NB4 (cell line): Measurements from ENCODE around the gene EMP3.

Experiments
- CTCF ChIP-seq: IDR thresholded peaks from one replicate; pipeline ENCODE4 v1.5.1; 2012; ENCODE audit warnings: low read depth, low read length
- MAX ChIP-seq: IDR thresholded peaks from 2 replicates; pipeline ENCODE4 v1.6.1; 2011; ENCODE audit warnings: low read depth, low read length
- MYC ChIP-seq: IDR thresholded peaks from 2 replicates; pipeline ENCODE4 v1.6.1; 2011; ENCODE audit warnings: low read depth, low read length
- POLR2A ChIP-seq: IDR thresholded peaks from 2 replicates; pipeline ENCODE4 v1.6.1; 2011; ENCODE audit warnings: mild to moderate bottlenecking; ENCODE audit not compliant: insufficient read length; ENCODE audit errors: extremely low read depth

GRCh38 chr19:48332662-48333466 lies 7.5 kb downstream of the EMP3 start:
- TF ChIP-seq CTCF (peak; percentile 5), POLR2A (peak; percentile 80), MAX (peak; percentile 82), MYC (peak; percentile 74)
